GM19240 (cell line): ENCODE data around the gene HOXA9.

Source experiments
- DNase-seq: peaks from one replicate; pipeline ENCODE4 v3.0.0; 2011; ENCODE audit warnings: low spot score; ENCODE audit not compliant: insufficient read length

Gene HOXA9

GRCh38 chr7:27188386-27189294 lies 23.3 kb upstream of the HOXA9 start:
- DNase-seq = no peak

- DNase-seq = no peak
These were observed 22.4 kb upstream of the HOXA9 start for GRCh38 chr7:27187475-27188385.

GRCh38 chr7:27186668-27187474 lies 21.5 kb upstream of the HOXA9 start:
- no peak for DNase-seq

GRCh38 chr7:27185854-27186667 lies 20.7 kb upstream of the HOXA9 start:
- DNase-seq = no peak

- no peak for DNase-seq
These were observed 19.9 kb upstream of the HOXA9 start, which contains the start of gene HOXA11 for GRCh38 chr7:27185013-27185853. Gene HOXA11 (minus strand): TSS chr7:27185232. CDS start chr7:27185144, 88 bp downstream.

- no peak for DNase-seq
These were observed 19.1 kb upstream of the HOXA9 start for GRCh38 chr7:27184337-27185012.

GRCh38 chr7:27183682-27184336 lies 18.5 kb upstream of the HOXA9 start:
- no peak for DNase-seq

- DNase-seq = no peak
These were observed 17.7 kb upstream of the HOXA9 start for GRCh38 chr7:27182861-27183681.

GRCh38 chr7:27182285-27182841 lies 17.0 kb upstream of the HOXA9 start:
- DNase-seq = no peak

- DNase-seq = no peak
These were observed 16.5 kb upstream of the HOXA9 start for GRCh38 chr7:27181795-27182275.

GRCh38 chr7:27180431-27181420 lies 15.4 kb upstream of the HOXA9 start:
- DNase-seq = no peak

GRCh38 chr7:27179503-27180430 lies 14.4 kb upstream of the HOXA9 start:
- no peak for DNase-seq

- no peak for DNase-seq
These were observed 13.7 kb upstream of the HOXA9 start for GRCh38 chr7:27179030-27179429.

GRCh38 chr7:27178366-27178765 lies 13.0 kb upstream of the HOXA9 start:
- DNase-seq = no peak
